GM21825 (cell line): ENCODE data around the gene BPI.
"Not testable (repeated sequence)": the region's sequence is repeated elsewhere in the genome, so short reads cannot be mapped to it uniquely, and the experiment has no call there.

ENCODE experiments used
- ATAC-seq: cut with Tn5 transposase; IDR thresholded peaks from one replicate; pipeline ENCODE4 v1.9.1; 2021; ENCODE audit warnings: mild to moderate bottlenecking, moderate library complexity; ENCODE audit not compliant: unreplicated experiment

Gene BPI

DNA sequence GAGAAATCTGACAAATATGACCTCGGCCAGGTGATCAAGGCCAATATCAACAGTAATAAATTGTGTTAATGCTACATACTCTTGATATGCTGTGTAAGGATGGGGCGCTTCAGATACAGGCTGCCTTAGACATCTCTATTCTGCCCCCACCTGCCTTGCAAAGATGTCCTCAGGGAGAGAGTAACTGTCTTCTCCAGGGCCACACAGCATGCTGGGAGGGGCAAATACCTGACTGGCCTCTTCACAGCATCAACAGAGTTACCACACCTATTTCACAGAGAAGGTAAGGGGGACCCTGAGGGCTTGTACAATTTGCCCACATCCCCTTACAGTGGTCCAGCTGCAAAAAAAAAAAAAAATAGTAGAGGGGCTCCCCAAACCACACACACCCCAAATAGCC is 26.3 kb upstream of the BPI start:
- no peak for ATAC-seq

DNA sequence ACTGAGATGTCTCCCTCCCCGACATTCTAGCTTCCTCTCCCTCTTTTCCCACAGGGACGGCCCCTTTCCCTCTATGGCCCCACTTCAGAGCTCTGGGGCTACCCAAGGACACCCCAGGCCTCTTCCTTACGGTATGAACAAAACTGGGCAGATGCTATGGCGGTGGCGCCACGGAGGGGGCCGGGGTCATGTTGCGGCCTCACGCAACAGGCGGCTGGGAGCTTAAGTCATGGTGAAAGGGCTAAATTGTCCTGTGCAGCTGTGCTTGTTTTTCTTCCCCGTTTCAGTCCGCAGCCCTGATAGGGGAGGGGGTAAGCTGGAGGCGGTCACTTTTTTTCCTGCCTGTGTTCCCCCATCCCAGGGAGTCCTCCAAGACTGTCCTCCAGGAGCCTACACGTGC is 25.8 kb upstream of the BPI start:
- no peak for ATAC-seq

DNA sequence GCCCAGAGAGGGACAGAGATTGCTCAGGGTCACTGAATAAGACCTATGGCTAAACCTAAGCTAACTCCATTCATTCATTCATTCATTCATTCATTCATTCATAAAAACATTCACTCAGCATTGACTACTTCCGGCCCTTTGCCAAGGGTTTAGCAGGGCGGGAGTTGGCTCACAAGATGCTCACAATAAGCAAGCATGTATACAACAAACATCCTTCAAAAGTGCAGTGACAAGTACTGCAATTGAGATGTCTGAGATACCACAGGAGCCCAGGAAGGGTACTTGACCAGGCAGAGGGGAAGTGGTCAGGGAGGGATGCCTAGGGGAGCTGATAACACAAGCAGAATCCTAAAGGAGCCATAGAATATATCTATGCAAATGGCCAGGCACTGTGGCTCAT is 25.2 kb upstream of the BPI start:
- ATAC-seq: no peak

DNA sequence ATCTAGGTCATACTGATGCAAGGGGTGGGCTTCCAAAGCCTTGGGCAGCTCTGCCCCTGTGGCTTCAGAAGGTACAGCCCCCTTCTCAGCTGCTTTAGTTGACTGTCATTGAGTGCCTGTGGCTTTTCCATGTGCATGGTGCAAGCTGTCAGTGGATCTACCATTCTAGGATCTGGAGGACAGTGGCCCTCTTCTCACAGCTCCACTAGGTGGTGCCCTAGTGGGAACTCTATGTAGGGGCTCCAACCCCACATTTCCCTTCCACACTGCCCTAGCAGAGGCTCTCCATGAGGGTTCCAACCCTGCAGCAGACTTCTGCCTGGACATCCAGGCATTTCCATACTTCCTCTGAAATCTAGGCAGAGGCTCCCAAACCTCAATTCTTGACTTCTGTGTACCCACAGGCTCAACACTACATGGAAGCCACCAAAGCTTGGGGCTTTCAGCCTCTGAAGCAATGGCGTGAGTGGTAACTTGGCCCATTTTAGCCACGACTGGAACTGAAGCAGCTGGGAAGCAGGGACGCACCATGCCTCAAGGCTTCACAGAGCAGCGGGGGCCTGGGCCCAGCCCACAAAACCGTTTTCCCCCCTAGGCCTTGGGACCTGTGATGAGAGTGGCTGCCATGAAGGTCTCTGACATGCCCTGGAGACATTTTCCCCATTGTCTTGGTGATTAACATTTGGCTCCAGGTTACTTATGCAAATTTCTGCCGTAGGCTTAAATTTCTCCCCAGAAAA is 22.6 kb upstream of the BPI start:
- not testable (repeated sequence) for ATAC-seq

DNA sequence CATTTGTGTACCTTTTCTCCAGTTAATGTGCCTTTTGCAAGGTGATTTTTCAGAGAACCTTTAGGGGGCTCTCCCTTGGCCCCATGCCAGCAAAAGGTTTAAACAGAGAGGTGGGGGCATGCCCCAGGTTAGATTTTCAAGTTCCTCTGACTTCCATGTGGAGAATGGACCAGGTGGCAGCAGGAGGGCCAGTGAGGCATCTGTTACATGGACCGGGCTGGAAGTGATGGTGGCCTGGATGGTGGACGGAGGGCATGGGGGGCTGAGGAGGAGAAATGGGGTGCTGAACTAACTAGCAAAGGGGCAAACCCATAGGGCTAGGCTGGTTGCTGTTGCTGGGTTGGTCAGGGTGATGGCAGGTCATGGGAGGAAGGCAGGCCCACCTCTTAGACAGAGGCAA is 20.7 kb upstream of the BPI start:
- no peak for ATAC-seq

DNA sequence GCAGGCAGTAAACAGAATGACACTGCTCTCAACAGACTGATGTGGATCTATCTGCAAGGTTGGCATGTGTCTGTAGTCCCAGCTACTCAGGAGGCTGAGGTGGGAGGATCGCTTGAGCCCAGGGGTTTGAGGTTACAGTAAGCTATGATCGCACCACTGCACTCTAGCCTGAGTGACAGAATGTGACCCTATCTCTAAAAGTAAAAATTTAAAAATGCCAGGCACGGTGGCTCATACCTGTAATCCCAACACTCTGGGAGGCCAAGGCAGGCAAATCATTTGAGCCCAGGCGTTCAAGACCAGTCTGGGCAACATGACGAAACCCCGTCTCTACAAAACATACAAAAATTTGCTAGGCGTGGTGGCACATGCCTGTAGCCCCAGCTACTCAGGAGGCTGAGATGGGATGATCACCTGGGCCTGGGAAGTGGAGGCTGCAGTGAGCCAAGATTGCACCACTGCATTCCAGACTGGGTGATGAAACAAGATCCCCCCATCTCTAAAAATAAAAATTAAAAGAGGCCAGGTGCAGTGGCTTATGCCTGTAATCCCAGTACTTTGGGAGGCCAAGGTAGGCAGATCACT is 19.8 kb upstream of the BPI start:
- not testable (repeated sequence) for ATAC-seq

DNA sequence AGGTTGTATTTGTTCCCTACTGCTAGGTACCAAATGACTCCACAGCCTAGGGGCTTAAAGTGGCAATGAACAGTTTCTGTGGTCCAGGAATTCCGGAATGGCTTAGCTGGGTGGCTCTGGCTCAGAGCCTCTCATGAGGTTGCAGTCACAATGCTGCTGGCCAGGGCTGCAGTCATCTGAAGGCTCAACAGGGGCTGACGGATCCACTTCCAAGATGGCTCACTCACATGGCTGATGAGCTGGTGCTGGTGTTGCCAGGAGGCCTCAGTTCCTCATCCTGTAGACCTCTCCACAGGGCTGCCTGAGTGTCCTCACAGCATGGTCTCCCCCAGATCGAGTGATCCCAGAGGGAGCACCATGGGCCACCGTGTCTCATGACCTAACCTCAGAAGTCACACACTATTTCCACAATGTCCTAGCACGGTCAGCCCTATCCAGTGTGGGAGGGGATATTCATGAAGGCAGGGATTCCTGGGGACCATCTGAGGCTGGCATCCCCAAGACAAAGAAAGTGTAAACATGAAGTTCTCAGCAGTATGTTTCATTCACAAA is 19.0 kb upstream of the BPI start:
- no peak for ATAC-seq

DNA sequence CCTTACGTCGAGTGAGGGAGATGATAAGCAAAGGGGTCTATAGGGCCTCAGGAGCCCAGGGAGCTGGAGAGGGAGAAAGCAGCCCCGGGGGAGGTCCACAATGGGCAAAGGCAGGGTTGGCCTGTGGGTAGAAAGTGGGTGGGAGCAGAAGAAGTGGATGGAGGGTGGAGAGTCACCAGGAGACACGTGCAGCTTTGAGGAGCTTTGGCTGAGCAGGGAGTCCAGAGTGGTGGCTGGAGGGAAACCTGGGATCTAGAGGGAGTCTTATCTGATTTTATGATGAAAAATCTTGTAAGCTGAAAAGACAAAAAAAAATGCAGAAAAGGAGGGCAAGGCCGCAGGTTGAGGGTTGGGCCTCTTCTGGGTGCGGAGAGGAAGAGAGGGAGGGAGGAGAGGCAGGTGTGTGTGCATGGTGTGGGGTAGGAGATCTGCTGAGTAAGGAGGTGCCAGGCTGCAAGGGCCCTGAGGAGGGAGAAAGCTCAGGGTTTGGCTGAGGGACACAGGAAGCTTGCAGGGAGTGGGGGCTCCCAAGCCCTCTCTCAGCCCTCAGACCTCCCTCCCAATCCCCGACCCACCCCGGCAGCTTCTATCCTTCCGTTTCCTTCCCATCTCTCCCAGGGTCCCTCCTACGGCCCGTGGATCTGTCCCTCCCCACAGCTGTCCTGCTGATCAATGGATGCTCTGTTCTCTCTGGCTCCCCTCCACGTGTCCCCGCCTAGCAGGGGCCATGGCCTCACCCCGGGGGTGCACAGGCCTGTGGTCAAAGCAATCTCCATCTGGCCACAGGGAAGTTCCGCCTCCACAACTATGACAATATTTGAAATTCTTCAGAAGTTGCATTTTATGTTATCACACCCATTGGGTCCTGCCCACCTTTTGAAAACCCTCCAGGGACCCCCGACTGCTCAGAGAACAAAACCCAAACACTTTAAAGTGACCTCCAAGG is 17.1 kb upstream of the BPI start:
- ATAC-seq: no peak

DNA sequence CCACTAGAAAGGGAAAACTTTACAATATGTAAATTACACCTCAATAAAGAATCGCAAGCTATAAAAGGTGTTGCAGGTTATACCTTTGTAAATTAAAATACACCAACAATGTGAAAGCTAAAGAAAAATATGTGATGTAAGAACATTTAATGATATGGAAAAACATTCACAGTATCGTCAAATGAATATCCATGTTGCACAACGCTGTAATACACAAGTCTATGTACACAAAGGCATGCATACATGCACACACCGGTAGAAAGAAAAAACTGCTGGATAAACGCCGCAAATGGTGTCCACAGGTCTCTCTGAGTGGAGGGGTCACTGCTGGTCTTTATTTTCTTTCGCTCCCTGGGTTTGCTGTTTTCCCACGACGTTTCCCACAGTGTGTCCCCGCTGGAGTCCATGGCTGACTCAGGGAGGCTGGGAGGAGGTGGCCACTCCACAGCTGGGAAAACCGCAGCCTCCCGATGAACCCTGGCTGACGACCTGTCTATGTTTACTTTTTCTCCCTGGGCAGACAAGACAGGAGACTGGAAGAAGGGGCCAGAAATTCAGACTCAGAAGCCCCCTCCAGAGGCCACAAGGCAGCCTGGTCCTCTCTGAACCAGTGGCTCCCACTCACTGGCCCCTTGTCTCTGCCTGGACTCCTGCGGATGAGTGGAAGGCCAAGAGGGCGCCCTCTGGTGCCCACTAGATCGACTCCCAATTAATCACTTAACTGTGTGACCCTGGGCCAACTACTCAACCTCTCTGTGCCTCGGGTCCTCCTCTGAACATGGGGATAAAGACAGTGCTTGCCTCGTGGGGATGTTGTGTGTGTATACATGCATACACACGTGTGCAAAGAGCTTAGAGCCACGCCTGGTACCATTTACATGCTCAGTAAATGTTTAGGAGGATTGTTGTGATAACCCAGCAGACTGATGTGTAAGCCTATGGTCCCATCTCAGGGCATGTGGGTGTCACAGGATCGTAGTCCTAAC is 12.8 kb upstream of the BPI start:
- ATAC-seq: no peak

DNA sequence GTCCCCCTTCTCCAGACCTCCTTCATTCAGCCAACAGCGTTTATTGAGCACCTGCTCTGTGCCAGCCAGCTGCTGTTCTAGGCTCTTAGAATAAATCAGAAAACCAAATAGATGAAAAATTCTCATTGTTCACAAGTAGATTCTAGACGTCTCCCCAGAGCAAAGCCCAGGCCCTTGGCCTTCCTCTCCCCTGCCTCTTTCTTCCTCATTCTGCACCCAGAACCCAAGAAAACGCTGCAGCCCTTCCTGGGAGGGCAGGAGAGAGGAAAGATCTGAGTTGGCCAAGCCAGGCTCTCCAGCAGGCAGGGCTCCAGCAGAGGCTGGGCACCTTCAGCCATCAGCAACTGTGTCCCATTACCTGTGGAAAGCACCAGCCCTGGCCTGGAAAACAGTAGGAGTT is 12.0 kb upstream of the BPI start:
- no peak for ATAC-seq

DNA sequence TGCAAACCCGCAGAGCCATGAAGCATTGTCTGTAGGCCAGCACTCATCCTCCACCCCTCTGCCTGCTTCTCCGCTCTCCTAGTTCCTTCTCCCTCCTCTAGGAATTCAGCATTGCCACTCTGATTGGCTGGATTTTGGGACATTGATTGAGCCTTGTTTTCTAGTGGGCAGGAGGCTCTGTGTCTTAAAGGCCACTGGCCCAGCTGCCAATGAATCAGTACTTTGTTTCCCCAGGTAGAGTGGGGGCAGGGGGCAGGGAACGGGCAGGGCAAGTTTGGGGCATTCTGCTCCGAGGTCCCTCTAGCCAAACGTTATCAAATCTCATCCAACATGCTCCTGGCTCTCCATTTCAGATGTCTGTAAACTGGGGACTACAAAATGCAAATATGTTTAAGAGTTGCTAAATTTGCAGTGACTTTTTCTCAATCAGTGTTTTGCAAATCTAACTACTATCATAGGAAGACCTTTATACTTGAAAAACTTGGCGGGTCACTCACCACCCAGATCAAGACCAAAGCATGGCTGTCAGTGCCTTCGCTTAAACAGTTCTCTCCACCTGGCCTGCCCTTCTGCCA is 10.4 kb upstream of the BPI start:
- no peak for ATAC-seq

DNA sequence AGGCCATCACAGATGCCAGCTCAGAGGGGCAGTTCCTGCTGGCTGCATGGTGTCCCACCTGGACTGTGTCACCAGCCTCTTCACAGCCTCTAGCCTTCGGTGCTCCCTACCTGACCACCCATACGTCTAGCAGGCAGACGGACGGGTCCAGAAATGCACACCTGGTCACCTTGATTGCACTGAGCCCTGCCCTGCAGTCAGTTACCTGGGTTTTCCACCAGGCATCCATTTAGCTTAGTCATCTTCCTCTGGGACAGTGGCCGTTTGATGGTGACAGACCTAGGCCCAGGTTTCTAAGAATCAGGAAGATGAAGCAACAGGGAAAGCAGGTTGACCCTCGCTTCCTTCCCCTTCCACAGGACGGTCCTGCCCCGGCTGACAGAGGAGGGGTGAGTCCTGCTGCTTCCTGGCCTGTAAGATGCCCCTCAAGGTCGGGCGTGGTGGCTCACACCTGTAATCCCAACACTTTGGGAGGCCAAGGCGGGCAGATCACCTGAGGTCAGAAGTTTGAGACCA is 9.8 kb upstream of the BPI start:
- ATAC-seq: no peak

DNA sequence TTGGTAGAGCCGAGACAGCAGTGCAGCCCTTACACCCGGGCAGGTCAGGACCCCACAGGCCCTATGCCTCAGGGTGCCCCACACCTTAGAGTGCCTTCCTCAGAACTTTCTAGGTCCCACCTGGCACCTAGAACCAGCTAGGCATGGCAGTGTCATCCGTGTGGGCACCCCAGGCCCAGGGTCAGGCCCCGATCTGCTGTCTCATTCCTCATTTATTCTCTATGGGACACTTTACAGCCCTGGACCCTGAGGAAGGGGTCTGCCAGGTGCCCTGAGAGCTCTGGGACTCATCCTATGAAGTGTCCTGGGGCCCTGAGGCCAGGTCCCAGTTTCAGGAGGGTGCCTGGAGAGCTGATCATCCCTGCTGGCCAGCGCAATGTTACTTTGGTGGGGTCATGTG is 8.1 kb upstream of the BPI start:
- no peak for ATAC-seq

DNA sequence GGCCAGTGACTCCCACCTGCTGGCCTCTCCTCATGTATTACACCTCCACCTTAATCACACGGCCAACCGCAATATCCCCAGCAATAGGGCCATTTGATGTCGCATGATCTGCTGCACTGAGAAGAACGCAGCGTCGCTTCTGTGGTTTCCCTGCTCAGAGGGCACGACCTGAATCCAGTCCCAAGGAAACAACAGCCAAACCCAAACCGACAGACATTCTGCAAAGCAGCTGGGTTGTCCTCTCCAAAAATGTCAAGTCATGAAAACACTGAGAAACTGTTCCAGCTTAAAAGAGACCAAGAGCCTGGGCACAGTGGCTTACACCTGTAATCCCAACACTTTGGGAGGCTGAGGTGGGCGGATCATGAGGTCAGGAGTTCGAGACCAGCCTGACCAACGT is 7.5 kb upstream of the BPI start:
- ATAC-seq: no peak

DNA sequence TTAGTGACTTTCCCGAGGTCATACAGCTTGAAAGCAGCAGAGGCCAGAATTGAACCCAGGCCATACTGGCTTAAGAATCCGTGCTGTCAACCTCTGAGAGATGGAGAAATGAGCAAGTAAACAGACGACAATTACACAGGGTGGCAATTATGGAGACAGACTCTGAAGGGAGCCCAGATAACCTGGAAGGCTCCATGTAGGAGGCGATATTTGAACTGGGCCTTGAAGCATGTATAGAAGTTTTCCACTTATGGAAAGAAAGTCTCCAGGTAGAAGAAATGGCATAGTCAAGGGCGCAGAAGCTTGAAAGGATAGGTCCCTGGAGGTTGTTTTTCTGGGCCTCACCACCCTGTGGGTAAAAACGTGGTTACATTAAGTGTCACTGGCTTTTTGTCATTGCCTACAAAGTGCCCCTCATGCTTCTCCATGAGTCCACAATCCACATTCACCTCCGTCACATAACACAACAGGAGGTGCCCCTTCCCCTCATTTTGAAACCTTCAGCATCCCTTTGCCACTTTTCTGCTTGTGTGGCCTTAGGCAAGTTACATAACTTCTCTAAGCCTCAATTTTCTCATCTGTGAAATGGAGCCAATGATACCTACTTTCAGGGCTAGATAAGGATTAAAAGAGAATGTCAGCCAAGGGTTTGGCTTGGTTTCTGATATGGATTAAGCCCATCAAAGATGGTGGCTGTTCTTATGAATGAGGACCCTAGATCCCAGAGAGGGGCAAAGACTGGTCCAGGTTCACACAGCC is 5.9 kb upstream of the BPI start:
- no peak for ATAC-seq

DNA sequence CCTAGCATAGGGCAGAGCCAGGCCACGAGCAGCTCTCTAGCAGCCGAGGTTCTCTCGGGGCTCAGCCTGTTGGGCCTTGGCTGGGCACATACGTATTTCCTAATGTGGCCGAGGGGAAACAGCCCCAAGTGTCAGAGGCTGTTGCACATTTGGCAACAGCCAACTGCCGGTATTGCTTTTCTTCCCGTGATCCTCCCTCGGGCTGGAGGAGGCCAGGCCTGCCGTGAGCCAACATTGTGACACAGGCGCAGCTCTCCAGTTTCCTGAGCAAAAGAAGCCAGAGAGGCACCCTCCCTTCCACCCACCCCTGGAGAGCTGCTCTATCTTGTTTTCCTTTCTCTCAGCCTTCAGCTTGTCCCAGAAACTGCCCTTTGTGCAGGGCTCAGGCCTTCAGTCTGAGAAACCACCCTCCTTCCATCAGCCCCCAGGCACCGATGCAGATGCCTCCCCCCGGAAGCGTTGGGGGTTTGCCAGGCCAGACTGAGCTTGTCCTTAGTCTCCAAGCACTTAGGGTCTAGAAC is 5.1 kb upstream of the BPI start:
- ATAC-seq: no peak

DNA sequence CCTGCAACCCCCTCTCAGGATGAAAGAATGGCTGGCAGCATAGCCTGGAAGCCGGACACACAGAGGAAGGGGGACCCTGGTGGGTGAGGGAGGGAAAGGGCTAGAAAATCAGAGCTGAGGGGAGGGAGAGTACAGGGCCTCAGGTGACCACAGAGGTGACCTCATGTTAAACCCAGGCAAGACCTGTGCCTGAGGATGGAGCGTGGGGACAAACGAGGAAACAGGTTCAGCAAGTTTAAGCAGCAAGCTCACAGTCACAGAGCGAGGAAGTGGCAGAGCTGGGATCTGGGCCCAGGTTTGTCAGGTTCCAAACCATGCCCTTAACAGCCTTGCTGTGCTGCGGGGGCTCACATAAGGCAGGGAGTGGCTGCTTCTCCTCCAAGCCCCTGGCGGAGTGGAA is 4.0 kb upstream of the BPI start:
- no peak for ATAC-seq

DNA sequence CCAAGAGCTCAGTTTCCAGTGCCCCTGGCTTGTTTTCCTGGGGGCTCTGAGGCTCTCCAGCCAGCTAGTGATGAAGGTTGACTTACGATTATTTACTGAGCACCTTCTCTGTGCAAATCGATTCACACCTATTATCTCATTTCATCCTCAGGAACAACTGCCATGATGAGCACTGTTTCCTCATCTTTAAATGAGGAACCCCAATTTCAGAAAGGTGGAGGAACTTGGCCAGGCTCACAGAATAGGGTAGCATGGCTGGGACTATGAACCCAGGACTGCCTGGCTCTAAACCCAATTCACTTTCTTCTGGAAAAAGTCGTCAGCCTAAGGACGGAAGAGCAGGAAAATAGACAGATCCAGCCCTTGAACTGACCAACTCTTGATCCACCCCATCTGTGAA is 3.5 kb upstream of the BPI start:
- ATAC-seq: no peak

DNA sequence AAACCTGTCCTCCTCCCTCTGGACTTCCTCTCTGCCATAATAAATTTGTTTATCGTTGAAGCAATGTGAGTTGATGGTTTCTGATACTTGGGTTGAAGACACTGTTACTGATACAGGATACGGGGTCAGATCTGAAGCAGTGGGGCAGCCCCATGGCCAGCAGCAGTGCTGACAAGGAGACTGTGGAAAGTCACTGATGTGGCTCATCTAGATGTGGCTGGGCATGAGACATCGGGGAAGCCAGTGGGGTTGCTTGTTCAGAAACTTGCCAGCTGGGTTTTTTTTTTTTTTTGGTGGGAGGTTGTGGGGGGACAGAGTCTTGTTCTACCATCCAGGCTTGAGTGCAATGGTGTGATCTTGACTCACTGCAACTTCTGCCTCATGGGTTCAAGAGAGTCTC is 2.6 kb upstream of the BPI start:
- ATAC-seq: no peak
